HG02759 (cell line): ENCODE results near the gene IFI16.
"Not testable (repeated sequence)": the region's sequence is repeated elsewhere in the genome, so short reads cannot be mapped to it uniquely, and the experiment has no call there.

Experiments used
- ATAC-seq: cut with Tn5 transposase; IDR thresholded peaks from one replicate; pipeline ENCODE4 v1.9.1; 2021; ENCODE audit warnings: mild to moderate bottlenecking, moderate library complexity; ENCODE audit not compliant: unreplicated experiment

Gene IFI16

GRCh38 chr1:159091180-159091560 is 81.5 kb downstream of the IFI16 start:
- no peak for ATAC-seq

- ATAC-seq, result no peak
Measured at GRCh38 chr1:159091607-159092031, 81.9 kb downstream of the IFI16 start.

- ATAC-seq, result no peak
Measured at GRCh38 chr1:159092036-159092760, 82.5 kb downstream of the IFI16 start.

GRCh38 chr1:159098596-159098995 is 88.9 kb downstream of the IFI16 start:
- no peak for ATAC-seq

- ATAC-seq, result no peak
Measured at GRCh38 chr1:159100589-159100988, 90.9 kb downstream of the IFI16 start.

GRCh38 chr1:159103021-159103420 is 93.3 kb downstream of the IFI16 start:
- ATAC-seq, result not testable (repeated sequence)
